ENCODE data around the gene KNSTRN.

Gene KNSTRN

DNA sequence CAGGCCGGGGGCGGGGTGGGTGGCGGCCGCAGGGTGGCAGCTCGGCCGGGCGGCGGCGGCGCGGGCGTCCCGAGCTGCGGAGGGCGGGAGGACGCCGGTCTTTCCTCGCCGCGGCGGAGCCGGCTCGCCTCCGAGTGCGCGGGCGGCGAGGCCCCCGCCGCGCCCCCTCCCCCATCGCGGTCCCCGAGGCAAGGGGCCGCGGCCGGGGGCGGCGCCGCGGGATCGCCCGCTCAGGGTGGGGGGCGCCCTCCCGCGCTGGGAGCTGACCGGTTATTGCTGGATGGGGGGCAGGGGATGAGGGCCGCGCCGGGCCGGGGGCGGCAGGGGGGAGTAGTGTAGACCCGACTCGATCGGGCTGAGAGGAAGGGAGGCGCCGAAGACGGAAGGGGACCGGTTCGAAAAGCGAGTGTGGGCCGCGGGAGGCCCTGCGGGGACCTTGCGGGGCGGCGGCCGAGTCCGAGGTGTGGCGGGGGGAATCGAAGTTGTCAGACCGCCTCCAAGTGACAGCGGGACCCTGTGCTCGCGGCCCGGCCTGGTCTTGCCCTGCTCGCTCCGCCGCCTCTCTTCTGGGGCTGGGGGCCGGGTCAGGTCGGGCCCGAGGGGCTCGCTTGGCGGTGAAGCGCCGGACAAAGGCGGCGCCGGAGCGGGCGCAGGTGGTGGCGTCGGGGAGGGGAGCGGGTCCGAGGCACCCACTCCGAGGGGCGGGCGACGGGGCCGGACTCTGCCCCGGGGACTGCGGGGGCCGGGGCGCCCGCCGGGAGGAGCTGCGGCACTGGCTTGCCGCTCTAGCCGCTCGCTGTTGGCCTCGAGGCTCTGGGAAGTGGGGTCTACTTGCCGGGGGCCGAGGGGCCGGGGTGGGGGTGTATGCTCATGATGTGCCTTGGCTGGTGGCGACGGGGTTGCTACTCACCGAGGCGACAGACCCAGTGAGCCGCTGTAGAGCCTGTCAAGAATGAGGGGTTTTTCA lies 59.3 kb downstream of the KNSTRN start:
- no peak for DNase-seq (ENCODE audit: low read depth, low spot score)
- Histone ChIP-seq H3K36me3 (ENCODE audit: insufficient read depth, insufficient read length, low read length) (peaks cover 17% of the 10 kb centered on the region), H3K27me3 (ENCODE audit: insufficient read depth, insufficient read length) (peaks cover 4% of the 10 kb centered on the region), H3K9ac (ENCODE audit: insufficient read length, low read depth) (peak overlapping the region; percentile 89), H3K4me1 (ENCODE audit: insufficient read depth, insufficient read length) (peaks cover 24% of the 10 kb centered on the region), H3K9me3 (ENCODE audit: insufficient read depth, low read length) (no peaks in the 10 kb centered on the region), H3K4me3 (ENCODE audit: insufficient read length, low read depth) (peak overlapping the region; percentile 65)
- TF ChIP-seq SUZ12 (IDR thresholded peaks at IDR 0.05; ENCODE audit: extremely low read depth, insufficient read depth, insufficient read length), result no peak
- TF ChIP-seq YY1 (IDR thresholded peaks at IDR 0.05; ENCODE audit: insufficient read depth, insufficient read length), result no peak
- TF ChIP-seq ZNF274 (IDR thresholded peaks at IDR 0.05; ENCODE audit: low read depth, low read length), result no peak

DNA sequence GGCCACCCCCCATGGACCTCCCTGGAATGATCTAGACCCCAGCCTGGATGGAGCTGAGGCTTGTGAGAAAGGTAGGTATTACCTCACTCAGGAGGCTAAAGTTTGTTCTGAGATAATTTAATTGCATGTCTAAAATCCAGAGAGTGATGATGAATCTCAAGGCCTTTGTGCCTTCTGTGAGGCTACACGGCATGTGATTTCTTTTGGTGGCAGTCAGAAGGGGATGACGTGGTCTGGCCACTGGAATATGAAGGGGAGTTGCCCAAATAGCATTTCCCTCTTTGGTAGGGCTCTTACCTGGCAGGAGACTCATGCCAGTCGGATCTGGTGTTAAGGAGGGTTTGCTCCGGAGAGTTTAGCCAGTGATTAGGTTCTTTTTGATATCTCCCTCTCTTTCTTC lies 60.7 kb downstream of the KNSTRN start:
- DNase-seq (ENCODE audit: low read depth, low spot score), result no peak
- no peaks in the 10 kb centered on the region for H3K27me3 ChIP-seq (ENCODE audit: insufficient read depth, insufficient read length)
- no peaks in the 10 kb centered on the region for H3K9me3 ChIP-seq (ENCODE audit: insufficient read depth, low read length)
- H3K4me3 ChIP-seq (ENCODE audit: insufficient read length, low read depth), result peak overlapping the region; percentile 11
- TF ChIP-seq SUZ12 (IDR thresholded peaks at IDR 0.05; ENCODE audit: extremely low read depth, insufficient read depth, insufficient read length) (no peak), YY1 (IDR thresholded peaks at IDR 0.05; ENCODE audit: insufficient read depth, insufficient read length) (no peak), ZNF274 (IDR thresholded peaks at IDR 0.05; ENCODE audit: low read depth, low read length) (no peak)
- peaks cover 20% of the 10 kb centered on the region for H3K4me1 ChIP-seq (ENCODE audit: insufficient read depth, insufficient read length)
- H3K9ac ChIP-seq (ENCODE audit: insufficient read length, low read depth), result peak overlapping the region; percentile 79
- H3K36me3 ChIP-seq (ENCODE audit: insufficient read depth, insufficient read length, low read length), result peaks cover 21% of the 10 kb centered on the region

DNA sequence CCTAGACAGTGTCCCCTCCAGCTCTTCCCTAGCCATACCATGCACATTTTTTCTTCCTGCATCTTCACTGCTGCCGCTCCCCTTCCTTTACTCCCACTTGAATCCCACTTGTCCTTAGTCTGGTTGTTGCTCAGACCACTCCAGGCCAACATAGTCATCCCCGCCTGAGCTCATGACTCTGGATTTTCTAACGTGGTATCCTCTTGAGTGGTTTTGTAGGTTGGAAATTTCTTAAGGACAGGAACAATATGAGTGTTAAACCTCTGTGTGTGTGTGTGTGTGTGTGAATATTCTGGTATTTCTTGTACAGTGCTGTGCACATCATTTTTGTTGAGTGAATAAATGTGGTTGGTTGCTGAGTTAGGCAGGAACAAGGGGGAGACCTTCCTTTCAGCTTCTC lies 61.3 kb downstream of the KNSTRN start:
- H3K27me3 ChIP-seq (ENCODE audit: insufficient read depth, insufficient read length), result no peaks in the 10 kb centered on the region
- peak overlapping the region; percentile 79 for H3K9ac ChIP-seq (ENCODE audit: insufficient read length, low read depth)
- TF ChIP-seq ZNF274 (IDR thresholded peaks at IDR 0.05; ENCODE audit: low read depth, low read length) (no peak), SUZ12 (IDR thresholded peaks at IDR 0.05; ENCODE audit: extremely low read depth, insufficient read depth, insufficient read length) (no peak), YY1 (IDR thresholded peaks at IDR 0.05; ENCODE audit: insufficient read depth, insufficient read length) (no peak)
- DNase-seq (ENCODE audit: low read depth, low spot score), result no peak
- H3K4me1 ChIP-seq (ENCODE audit: insufficient read depth, insufficient read length), result peaks cover 14% of the 10 kb centered on the region
- peaks cover 24% of the 10 kb centered on the region for H3K36me3 ChIP-seq (ENCODE audit: insufficient read depth, insufficient read length, low read length)
- no peak overlapping the region for H3K4me3 ChIP-seq (ENCODE audit: insufficient read length, low read depth)
- no peaks in the 10 kb centered on the region for H3K9me3 ChIP-seq (ENCODE audit: insufficient read depth, low read length)

All from NT2/D1 (cell line).